ENCODE results near the gene LRRC74A.

- TF ChIP-seq, protein P1, sequence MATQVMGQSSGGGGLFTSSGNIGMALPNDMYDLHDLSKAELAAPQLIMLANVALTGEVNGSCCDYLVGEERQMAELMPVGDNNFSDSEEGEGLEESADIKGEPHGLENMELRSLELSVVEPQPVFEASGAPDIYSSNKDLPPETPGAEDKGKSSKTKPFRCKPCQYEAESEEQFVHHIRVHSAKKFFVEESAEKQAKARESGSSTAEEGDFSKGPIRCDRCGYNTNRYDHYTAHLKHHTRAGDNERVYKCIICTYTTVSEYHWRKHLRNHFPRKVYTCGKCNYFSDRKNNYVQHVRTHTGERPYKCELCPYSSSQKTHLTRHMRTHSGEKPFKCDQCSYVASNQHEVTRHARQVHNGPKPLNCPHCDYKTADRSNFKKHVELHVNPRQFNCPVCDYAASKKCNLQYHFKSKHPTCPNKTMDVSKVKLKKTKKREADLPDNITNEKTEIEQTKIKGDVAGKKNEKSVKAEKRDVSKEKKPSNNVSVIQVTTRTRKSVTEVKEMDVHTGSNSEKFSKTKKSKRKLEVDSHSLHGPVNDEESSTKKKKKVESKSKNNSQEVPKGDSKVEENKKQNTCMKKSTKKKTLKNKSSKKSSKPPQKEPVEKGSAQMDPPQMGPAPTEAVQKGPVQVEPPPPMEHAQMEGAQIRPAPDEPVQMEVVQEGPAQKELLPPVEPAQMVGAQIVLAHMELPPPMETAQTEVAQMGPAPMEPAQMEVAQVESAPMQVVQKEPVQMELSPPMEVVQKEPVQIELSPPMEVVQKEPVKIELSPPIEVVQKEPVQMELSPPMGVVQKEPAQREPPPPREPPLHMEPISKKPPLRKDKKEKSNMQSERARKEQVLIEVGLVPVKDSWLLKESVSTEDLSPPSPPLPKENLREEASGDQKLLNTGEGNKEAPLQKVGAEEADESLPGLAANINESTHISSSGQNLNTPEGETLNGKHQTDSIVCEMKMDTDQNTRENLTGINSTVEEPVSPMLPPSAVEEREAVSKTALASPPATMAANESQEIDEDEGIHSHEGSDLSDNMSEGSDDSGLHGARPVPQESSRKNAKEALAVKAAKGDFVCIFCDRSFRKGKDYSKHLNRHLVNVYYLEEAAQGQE (IDR thresholded peaks at IDR 0.05; ENCODE audit: insufficient read depth in 1 of 2, low read depth in 2 of 2, low read length in 2 of 2), result no peak
- TF ChIP-seq POLR2AphosphoS5 (IDR thresholded peaks at IDR 0.05; ENCODE audit: low read depth, low read length) (no peak), SIN3A (IDR thresholded peaks at IDR 0.05; ENCODE audit: borderline replicate concordance, insufficient read depth, low read length) (no peak), TAF1 (IDR thresholded peaks at IDR 0.05; ENCODE audit: borderline replicate concordance, insufficient read depth, low read length) (no peak)
Measured at GRCh38 chr14:76891391-76891790, 65.2 kb downstream of the LRRC74A start.
